HepG2 (cell line): ENCODE results near the gene ZBTB9. TPM values are rescaled to one million over a fixed set of nuclear protein-coding genes. Genes with fewer than 3 reads are reported as not detected.

Experiments used
- IKZF1 ChIP-seq: fragments of 450-650 bp; IDR thresholded peaks from 2 replicates; pipeline ENCODE4 v1.7.1; 2016
- PCBP1 ChIP-seq: fragments of 200-400 bp; formaldehyde crosslinking; IDR thresholded peaks from 2 replicates; pipeline ENCODE4 v1.6.1; 2017; ENCODE audit warnings: mild to moderate bottlenecking, low read depth, low read length, borderline replicate concordance
- PITX1 ChIP-seq: sonication (generic); formaldehyde crosslinking; IDR thresholded peaks from 2 replicates; pipeline ENCODE4 v1.5.1; 2020; ENCODE audit warnings: mild to moderate bottlenecking, missing genetic modification reagents
- ZBTB1 ChIP-seq: sonication (generic); formaldehyde crosslinking; IDR thresholded peaks from 2 replicates; pipeline ENCODE4 v1.4.0; 2020; ENCODE audit warnings: missing genetic modification reagents, borderline replicate concordance
- ZFP36 ChIP-seq: fragments of 150-350 bp; IDR thresholded peaks from 2 replicates; pipeline ENCODE4 v1.6.1; 2018; ENCODE audit warnings: borderline replicate concordance, low read length, low read depth; ENCODE audit not compliant: partially characterized antibody
- ZNF773 ChIP-seq: sonication (generic); formaldehyde crosslinking; IDR thresholded peaks from 2 replicates; pipeline ENCODE4 v1.4.0; 2020; ENCODE audit warnings: missing genetic modification reagents, borderline replicate concordance
- polyA plus RNA-seq, 8 experiments: library from polyadenylated mRNA; depleted of rRNA in 3 of 8; stranded (reverse) in 7 of 8; unstranded in 1 of 8; fragments of >200 nt; fragmentation: Illumina TruSeq in 4 of 8; extraction: Trizol in 4 of 8; gene quantifications; 2 replicates each; pipeline versions ENCODE4 v1.2.1 to v1.2.3, GENCODE V29; 2011 to 2016; ENCODE audit warnings: low read depth in 4 of 8, missing spikeins in 1 of 8, mixed read lengths in 1 of 8; ENCODE audit not compliant: insufficient read depth in 1 of 8
- total RNA-seq, 5 experiments: library from RNA; depleted of rRNA; stranded (reverse); fragments of >200 nt; fragmentation: Illumina TruSeq; extraction: Trizol; gene quantifications; 2 replicates each; pipeline ENCODE4 v1.2.3, GENCODE V29; 2016; ENCODE audit warnings: low read depth in 1 of 5
- TF ChIP-seq, protein P1 (sequence below): IDR thresholded peaks from 2 replicates; pipeline ENCODE4 v1.4.0; 2020; ENCODE audit warnings: mild to moderate bottlenecking, missing genetic modification reagents
- TF ChIP-seq, protein P2 (sequence below): sonication (generic); formaldehyde crosslinking; IDR thresholded peaks from 2 replicates; pipeline ENCODE4 v1.5.0; 2020; ENCODE audit warnings: mild to moderate bottlenecking, missing genetic modification reagents
- TF ChIP-seq, protein P3 (sequence below): sonication (generic); formaldehyde crosslinking; IDR thresholded peaks from 2 replicates; pipeline ENCODE4 v1.4.0; 2020; ENCODE audit warnings: missing genetic modification reagents
- TF ChIP-seq, protein P4 (sequence below): sonication (generic); formaldehyde crosslinking; IDR thresholded peaks from 2 replicates; pipeline ENCODE4 v1.5.0; 2020; ENCODE audit warnings: mild to moderate bottlenecking, missing genetic modification reagents, borderline replicate concordance

ZBTB9 gene
- total and polyA plus RNA-seq, 2 of the 13 experiments (the other 11 are each of a cell fraction or from before 2014, with no cell fraction given): 5.3 to 9.2 TPM

DNA sequence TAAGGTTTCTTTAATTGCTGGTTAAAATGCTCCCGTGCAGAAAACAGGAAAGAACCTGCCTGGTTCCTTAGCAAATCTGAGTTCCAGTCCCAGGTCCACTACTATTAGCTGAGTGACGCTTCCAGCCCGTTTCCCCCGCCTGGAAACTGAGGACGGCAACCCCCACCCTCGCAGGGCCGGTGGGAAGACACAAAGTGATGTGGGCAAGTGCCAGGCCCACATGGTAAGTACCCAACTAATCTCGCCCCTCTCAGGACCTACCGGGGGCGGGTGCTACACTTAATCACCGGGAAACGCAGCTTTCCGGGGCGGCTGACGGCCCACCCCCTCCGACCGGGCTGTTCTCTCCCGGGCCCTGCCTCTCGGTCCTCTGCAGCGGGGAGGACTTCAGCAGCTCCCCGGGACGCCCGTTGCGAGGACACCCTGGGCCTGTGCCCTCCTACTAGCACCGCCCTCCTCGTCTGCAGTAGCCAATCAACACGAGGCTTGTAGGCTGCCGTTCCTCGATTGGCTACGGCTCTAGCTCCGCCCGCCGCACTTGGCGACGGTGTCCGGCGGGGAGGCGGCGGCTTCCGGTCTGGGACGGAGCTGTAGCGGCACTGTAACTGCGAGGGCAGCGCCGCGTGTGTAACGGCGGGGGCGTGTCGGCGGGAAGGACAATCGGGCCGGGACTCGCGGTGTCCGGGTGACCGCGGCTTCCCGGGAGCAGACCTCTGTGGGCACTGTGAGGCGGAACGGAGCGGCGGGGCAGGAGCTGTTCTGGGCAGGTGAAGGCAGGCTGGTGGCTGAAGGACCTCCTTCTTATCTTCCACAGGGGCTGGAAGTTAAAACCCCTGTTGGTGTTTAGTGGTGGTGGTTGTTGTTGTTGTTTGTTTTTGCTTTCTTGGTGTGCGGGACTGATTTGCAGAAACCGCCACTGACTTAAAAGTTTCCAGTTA is at the start of gene ZBTB9 (continued):
- TF ChIP-seq, protein P1, sequence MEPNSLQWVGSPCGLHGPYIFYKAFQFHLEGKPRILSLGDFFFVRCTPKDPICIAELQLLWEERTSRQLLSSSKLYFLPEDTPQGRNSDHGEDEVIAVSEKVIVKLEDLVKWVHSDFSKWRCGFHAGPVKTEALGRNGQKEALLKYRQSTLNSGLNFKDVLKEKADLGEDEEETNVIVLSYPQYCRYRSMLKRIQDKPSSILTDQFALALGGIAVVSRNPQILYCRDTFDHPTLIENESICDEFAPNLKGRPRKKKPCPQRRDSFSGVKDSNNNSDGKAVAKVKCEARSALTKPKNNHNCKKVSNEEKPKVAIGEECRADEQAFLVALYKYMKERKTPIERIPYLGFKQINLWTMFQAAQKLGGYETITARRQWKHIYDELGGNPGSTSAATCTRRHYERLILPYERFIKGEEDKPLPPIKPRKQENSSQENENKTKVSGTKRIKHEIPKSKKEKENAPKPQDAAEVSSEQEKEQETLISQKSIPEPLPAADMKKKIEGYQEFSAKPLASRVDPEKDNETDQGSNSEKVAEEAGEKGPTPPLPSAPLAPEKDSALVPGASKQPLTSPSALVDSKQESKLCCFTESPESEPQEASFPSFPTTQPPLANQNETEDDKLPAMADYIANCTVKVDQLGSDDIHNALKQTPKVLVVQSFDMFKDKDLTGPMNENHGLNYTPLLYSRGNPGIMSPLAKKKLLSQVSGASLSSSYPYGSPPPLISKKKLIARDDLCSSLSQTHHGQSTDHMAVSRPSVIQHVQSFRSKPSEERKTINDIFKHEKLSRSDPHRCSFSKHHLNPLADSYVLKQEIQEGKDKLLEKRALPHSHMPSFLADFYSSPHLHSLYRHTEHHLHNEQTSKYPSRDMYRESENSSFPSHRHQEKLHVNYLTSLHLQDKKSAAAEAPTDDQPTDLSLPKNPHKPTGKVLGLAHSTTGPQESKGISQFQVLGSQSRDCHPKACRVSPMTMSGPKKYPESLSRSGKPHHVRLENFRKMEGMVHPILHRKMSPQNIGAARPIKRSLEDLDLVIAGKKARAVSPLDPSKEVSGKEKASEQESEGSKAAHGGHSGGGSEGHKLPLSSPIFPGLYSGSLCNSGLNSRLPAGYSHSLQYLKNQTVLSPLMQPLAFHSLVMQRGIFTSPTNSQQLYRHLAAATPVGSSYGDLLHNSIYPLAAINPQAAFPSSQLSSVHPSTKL (CRISPR knock-in tag): peak; percentile 70
- TF ChIP-seq, protein P2, sequence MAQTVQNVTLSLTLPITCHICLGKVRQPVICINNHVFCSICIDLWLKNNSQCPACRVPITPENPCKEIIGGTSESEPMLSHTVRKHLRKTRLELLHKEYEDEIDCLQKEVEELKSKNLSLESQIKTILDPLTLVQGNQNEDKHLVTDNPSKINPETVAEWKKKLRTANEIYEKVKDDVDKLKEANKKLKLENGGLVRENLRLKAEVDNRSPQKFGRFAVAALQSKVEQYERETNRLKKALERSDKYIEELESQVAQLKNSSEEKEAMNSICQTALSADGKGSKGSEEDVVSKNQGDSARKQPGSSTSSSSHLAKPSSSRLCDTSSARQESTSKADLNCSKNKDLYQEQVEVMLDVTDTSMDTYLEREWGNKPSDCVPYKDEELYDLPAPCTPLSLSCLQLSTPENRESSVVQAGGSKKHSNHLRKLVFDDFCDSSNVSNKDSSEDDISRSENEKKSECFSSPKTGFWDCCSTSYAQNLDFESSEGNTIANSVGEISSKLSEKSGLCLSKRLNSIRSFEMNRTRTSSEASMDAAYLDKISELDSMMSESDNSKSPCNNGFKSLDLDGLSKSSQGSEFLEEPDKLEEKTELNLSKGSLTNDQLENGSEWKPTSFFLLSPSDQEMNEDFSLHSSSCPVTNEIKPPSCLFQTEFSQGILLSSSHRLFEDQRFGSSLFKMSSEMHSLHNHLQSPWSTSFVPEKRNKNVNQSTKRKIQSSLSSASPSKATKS (CRISPR knock-in tag): peak; percentile 57; the same call in 1 of the 2 replicates
- TF ChIP-seq PCBP1 (0 out of 2 replicates have a peak, but pooled peaks have one; percentile 68), ZNF773 (CRISPR knock-in tag) (no peak), PITX1 (CRISPR knock-in tag) (peak; percentile 87), IKZF1 (no peak), ZFP36 (no peak), ZBTB1 (CRISPR knock-in tag) (no peak; the same call in 1 of the 2 replicates)
- TF ChIP-seq, protein P3, sequence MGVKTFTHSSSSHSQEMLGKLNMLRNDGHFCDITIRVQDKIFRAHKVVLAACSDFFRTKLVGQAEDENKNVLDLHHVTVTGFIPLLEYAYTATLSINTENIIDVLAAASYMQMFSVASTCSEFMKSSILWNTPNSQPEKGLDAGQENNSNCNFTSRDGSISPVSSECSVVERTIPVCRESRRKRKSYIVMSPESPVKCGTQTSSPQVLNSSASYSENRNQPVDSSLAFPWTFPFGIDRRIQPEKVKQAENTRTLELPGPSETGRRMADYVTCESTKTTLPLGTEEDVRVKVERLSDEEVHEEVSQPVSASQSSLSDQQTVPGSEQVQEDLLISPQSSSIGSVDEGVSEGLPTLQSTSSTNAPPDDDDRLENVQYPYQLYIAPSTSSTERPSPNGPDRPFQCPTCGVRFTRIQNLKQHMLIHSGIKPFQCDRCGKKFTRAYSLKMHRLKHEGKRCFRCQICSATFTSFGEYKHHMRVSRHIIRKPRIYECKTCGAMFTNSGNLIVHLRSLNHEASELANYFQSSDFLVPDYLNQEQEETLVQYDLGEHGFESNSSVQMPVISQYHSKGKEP (CRISPR knock-in tag): peak; percentile 28; the same call in 1 of the 2 replicates
- TF ChIP-seq, protein P4, sequence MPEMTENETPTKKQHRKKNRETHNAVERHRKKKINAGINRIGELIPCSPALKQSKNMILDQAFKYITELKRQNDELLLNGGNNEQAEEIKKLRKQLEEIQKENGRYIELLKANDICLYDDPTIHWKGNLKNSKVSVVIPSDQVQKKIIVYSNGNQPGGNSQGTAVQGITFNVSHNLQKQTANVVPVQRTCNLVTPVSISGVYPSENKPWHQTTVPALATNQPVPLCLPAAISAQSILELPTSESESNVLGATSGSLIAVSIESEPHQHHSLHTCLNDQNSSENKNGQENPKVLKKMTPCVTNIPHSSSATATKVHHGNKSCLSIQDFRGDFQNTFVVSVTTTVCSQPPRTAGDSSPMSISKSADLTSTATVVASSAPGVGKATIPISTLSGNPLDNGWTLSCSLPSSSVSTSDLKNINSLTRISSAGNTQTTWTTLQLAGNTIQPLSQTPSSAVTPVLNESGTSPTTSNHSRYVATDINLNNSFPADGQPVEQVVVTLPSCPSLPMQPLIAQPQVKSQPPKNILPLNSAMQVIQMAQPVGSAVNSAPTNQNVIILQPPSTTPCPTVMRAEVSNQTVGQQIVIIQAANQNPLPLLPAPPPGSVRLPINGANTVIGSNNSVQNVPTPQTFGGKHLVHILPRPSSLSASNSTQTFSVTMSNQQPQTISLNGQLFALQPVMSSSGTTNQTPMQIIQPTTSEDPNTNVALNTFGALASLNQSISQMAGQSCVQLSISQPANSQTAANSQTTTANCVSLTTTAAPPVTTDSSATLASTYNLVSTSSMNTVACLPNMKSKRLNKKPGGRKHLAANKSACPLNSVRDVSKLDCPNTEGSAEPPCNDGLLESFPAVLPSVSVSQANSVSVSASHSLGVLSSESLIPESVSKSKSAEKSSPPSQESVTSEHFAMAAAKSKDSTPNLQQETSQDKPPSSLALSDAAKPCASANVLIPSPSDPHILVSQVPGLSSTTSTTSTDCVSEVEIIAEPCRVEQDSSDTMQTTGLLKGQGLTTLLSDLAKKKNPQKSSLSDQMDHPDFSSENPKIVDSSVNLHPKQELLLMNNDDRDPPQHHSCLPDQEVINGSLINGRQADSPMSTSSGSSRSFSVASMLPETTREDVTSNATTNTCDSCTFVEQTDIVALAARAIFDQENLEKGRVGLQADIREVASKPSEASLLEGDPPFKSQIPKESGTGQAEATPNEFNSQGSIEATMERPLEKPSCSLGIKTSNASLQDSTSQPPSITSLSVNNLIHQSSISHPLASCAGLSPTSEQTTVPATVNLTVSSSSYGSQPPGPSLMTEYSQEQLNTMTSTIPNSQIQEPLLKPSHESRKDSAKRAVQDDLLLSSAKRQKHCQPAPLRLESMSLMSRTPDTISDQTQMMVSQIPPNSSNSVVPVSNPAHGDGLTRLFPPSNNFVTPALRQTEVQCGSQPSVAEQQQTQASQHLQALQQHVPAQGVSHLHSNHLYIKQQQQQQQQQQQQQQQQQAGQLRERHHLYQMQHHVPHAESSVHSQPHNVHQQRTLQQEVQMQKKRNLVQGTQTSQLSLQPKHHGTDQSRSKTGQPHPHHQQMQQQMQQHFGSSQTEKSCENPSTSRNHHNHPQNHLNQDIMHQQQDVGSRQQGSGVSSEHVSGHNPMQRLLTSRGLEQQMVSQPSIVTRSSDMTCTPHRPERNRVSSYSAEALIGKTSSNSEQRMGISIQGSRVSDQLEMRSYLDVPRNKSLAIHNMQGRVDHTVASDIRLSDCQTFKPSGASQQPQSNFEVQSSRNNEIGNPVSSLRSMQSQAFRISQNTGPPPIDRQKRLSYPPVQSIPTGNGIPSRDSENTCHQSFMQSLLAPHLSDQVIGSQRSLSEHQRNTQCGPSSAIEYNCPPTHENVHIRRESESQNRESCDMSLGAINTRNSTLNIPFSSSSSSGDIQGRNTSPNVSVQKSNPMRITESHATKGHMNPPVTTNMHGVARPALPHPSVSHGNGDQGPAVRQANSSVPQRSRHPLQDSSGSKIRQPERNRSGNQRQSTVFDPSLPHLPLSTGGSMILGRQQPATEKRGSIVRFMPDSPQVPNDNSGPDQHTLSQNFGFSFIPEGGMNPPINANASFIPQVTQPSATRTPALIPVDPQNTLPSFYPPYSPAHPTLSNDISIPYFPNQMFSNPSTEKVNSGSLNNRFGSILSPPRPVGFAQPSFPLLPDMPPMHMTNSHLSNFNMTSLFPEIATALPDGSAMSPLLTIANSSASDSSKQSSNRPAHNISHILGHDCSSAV: no peak
